HUES6 (cell line): Measurements from ENCODE around the gene B3GALNT1.
"Not testable (repeated sequence)": the region's sequence is repeated elsewhere in the genome, so short reads cannot be mapped to it uniquely, and the experiment has no call there.

Experiments
- H3K27ac ChIP-seq: 2 replicates; pipeline ENCODE4 v1.7.0; 2013; ENCODE audit warnings: low read depth, mild to moderate bottlenecking, low read length, inconsistent platforms
- H3K27me3 ChIP-seq: 2 replicates; pipeline ENCODE4 v1.6.1; 2013; ENCODE audit warnings: low read length; ENCODE audit not compliant: control insufficient read depth, insufficient read depth
- H3K36me3 ChIP-seq: 2 replicates; pipeline ENCODE4 v1.6.1; 2013; ENCODE audit warnings: low read length; ENCODE audit not compliant: control insufficient read depth, insufficient read depth
- H3K4me1 ChIP-seq: 2 replicates; pipeline ENCODE4 v1.6.1; 2013; ENCODE audit warnings: low read length; ENCODE audit not compliant: control insufficient read depth, insufficient read depth
- H3K4me3 ChIP-seq: 2 replicates; pipeline ENCODE4 v1.5.1; 2013; ENCODE audit warnings: low read depth, low read length
- H3K9ac ChIP-seq: one replicate; pipeline ENCODE4 v1.6.1; 2013; ENCODE audit warnings: mild to moderate bottlenecking, low read length
- H3K9me3 ChIP-seq: 2 replicates; pipeline ENCODE4 v1.6.1; 2013; ENCODE audit warnings: low read depth, low read length; ENCODE audit not compliant: control insufficient read depth, insufficient read depth

B3GALNT1 gene

GRCh38 chr3:161054860-161055604, 50.1 kb downstream of the B3GALNT1 start:
- Histone ChIP-seq H3K27ac (no peak overlapping the region), H3K9ac (no peak overlapping the region), H3K4me3 (no peak overlapping the region), H3K4me1 (no peaks in the 10 kb centered on the region), H3K9me3 (no peaks in the 10 kb centered on the region), H3K27me3 (no peaks in the 10 kb centered on the region), H3K36me3 (no peaks in the 10 kb centered on the region)

GRCh38 chr3:161051856-161052255, 53.3 kb downstream of the B3GALNT1 start:
- Histone ChIP-seq H3K27me3 (no peaks in the 10 kb centered on the region), H3K4me1 (no peaks in the 10 kb centered on the region), H3K9me3 (no peaks in the 10 kb centered on the region), H3K4me3 (no peak overlapping the region), H3K27ac (no peak overlapping the region), H3K9ac (no peak overlapping the region), H3K36me3 (no peaks in the 10 kb centered on the region)

GRCh38 chr3:161050935-161051334, 54.2 kb downstream of the B3GALNT1 start:
- no peak overlapping the region for H3K27ac ChIP-seq
- H3K27me3 ChIP-seq, result no peaks in the 10 kb centered on the region
- no peak overlapping the region for H3K4me3 ChIP-seq
- H3K9ac ChIP-seq, result no peak overlapping the region
- H3K36me3 ChIP-seq, result no peaks in the 10 kb centered on the region
- H3K9me3 ChIP-seq, result no peaks in the 10 kb centered on the region
- H3K4me1 ChIP-seq, result no peaks in the 10 kb centered on the region

- H3K27me3 ChIP-seq, result no peaks in the 10 kb centered on the region
- H3K9me3 ChIP-seq, result no peaks in the 10 kb centered on the region
- no peaks in the 10 kb centered on the region for H3K36me3 ChIP-seq
- no peaks in the 10 kb centered on the region for H3K4me1 ChIP-seq
- H3K27ac ChIP-seq, result no peak overlapping the region
- no peak overlapping the region for H3K4me3 ChIP-seq
- H3K9ac ChIP-seq, result no peak overlapping the region
Measured at GRCh38 chr3:161049683-161050248, 55.4 kb downstream of the B3GALNT1 start.

- Histone ChIP-seq H3K9ac (no peak overlapping the region), H3K36me3 (no peaks in the 10 kb centered on the region), H3K9me3 (no peaks in the 10 kb centered on the region), H3K4me3 (no peak overlapping the region), H3K27ac (no peak overlapping the region), H3K27me3 (no peaks in the 10 kb centered on the region), H3K4me1 (0 out of 2 replicates have a peak, but pooled peaks cover 4% of the 10 kb centered on the region)
Measured at GRCh38 chr3:161043336-161044035, 61.7 kb downstream of the B3GALNT1 start.

- Histone ChIP-seq H3K4me3 (no peak overlapping the region), H3K9ac (no peak overlapping the region), H3K27ac (no peak overlapping the region), H3K4me1 (0 out of 2 replicates have a peak, but pooled peaks cover 4% of the 10 kb centered on the region), H3K9me3 (no peaks in the 10 kb centered on the region), H3K36me3 (no peaks in the 10 kb centered on the region), H3K27me3 (no peaks in the 10 kb centered on the region)
Measured at GRCh38 chr3:161042023-161042501, 63.1 kb downstream of the B3GALNT1 start.

GRCh38 chr3:161038725-161039124, 66.4 kb downstream of the B3GALNT1 start:
- H3K4me1 ChIP-seq, result 0 out of 2 replicates have a peak, but pooled peaks cover 4% of the 10 kb centered on the region
- no peak overlapping the region for H3K9ac ChIP-seq
- H3K36me3 ChIP-seq, result no peaks in the 10 kb centered on the region

GRCh38 chr3:161035711-161036110, 69.4 kb downstream of the B3GALNT1 start:
- no peak overlapping the region for H3K4me3 ChIP-seq
- H3K9ac ChIP-seq, result no peak overlapping the region
- no peaks in the 10 kb centered on the region for H3K4me1 ChIP-seq
- H3K27ac ChIP-seq, result no peak overlapping the region
- H3K27me3 ChIP-seq, result no peaks in the 10 kb centered on the region
- H3K9me3 ChIP-seq, result no peaks in the 10 kb centered on the region
- no peaks in the 10 kb centered on the region for H3K36me3 ChIP-seq

More at GRCh38 chr3:161038725-161039124, 66.4 kb downstream of the B3GALNT1 start:
- Histone ChIP-seq H3K27me3 (no peaks in the 10 kb centered on the region), H3K9me3 (no peaks in the 10 kb centered on the region), H3K27ac (no peak overlapping the region), H3K4me3 (no peak overlapping the region)

GRCh38 chr3:161034913-161035550, 70.1 kb downstream of the B3GALNT1 start:
- not testable (repeated sequence) for H3K4me3 ChIP-seq, H3K27me3 ChIP-seq, H3K36me3 ChIP-seq, H3K9ac ChIP-seq, H3K9me3 ChIP-seq, H3K4me1 ChIP-seq, H3K27ac ChIP-seq
